HepG2 (cell line): ENCODE measurements around the gene DNLZ. TPM values are rescaled to one million over a fixed set of nuclear protein-coding genes. Genes with fewer than 3 reads are reported as not detected.

ENCODE experiments used
- CREBL2 ChIP-seq: sonication (generic); formaldehyde crosslinking; IDR thresholded peaks from 2 replicates; pipeline ENCODE4 v1.8.1; 2023; ENCODE audit warnings: missing genetic modification reagents, mild to moderate bottlenecking, borderline replicate concordance
- MAFG ChIP-seq: sonication (generic); formaldehyde crosslinking; IDR thresholded peaks from 2 replicates; pipeline ENCODE4 v1.5.1; 2020; ENCODE audit warnings: mild to moderate bottlenecking, missing genetic modification reagents
- MLXIP ChIP-seq: sonication (generic); formaldehyde crosslinking; IDR thresholded peaks from 2 replicates; pipeline ENCODE4 v1.9.0; 2021; ENCODE audit warnings: missing genetic modification reagents, borderline replicate concordance
- MTF2 ChIP-seq: sonication (generic); formaldehyde crosslinking; IDR thresholded peaks from 2 replicates; pipeline ENCODE4 v1.5.0; 2020; ENCODE audit warnings: missing genetic modification reagents, borderline replicate concordance
- MXI1 ChIP-seq: IDR thresholded peaks from 3 replicates; pipeline ENCODE4 v1.6.1; 2012; ENCODE audit warnings: low read depth, low read length, inconsistent platforms, borderline replicate concordance
- POLR2G ChIP-seq: fragments of 200-400 bp; formaldehyde crosslinking; IDR thresholded peaks from 2 replicates; pipeline ENCODE4 v1.6.1; 2018; ENCODE audit warnings: mild to moderate bottlenecking, low read depth, low read length, moderate library complexity
- TGIF2 ChIP-seq: IDR thresholded peaks from 2 replicates; pipeline ENCODE4 v1.6.1; 2016; ENCODE audit warnings: control low read depth, missing compliant biosample characterization
- TP53 ChIP-seq: sonication (generic); formaldehyde crosslinking; conservative IDR thresholded peaks from 2 replicates; pipeline ENCODE4 v1.4.0; 2020; ENCODE audit warnings: missing genetic modification reagents
- ZBTB3 ChIP-seq: sonication (generic); formaldehyde crosslinking; IDR thresholded peaks from 2 replicates; pipeline ENCODE4 v1.4.0; 2020; ENCODE audit warnings: low read depth, mild to moderate bottlenecking, moderate library complexity, missing genetic modification reagents, borderline replicate concordance
- ZGPAT ChIP-seq: IDR thresholded peaks from 2 replicates; pipeline ENCODE4 v1.6.1; 2016; ENCODE audit warnings: mild to moderate bottlenecking
- ZMAT3 ChIP-seq: sonication (generic); formaldehyde crosslinking; conservative IDR thresholded peaks from 2 replicates; pipeline ENCODE4 v1.7.0; 2021; ENCODE audit warnings: missing genetic modification reagents
- ZNF501 ChIP-seq: sonication (generic); formaldehyde crosslinking; IDR thresholded peaks from 2 replicates; pipeline ENCODE4 v1.5.1; 2020; ENCODE audit warnings: mild to moderate bottlenecking, moderate library complexity, missing genetic modification reagents
- ZNF572 ChIP-seq: sonication (generic); formaldehyde crosslinking; IDR thresholded peaks from 2 replicates; pipeline ENCODE4 v1.5.1; 2020; ENCODE audit warnings: mild to moderate bottlenecking, missing genetic modification reagents
- ZNF891 ChIP-seq: sonication (generic); formaldehyde crosslinking; IDR thresholded peaks from 2 replicates; pipeline ENCODE4 v1.5.0; 2020; ENCODE audit warnings: mild to moderate bottlenecking, missing genetic modification reagents
- polyA plus RNA-seq, 8 experiments: library from polyadenylated mRNA; depleted of rRNA in 3 of 8; stranded (reverse) in 7 of 8; unstranded in 1 of 8; fragments of >200 nt; fragmentation: Illumina TruSeq in 4 of 8; extraction: Trizol in 4 of 8; gene quantifications; 2 replicates each; pipeline versions ENCODE4 v1.2.1 to v1.2.3, GENCODE V29; 2011 to 2016; ENCODE audit warnings: low read depth in 4 of 8, missing spikeins in 1 of 8, mixed read lengths in 1 of 8; ENCODE audit not compliant: insufficient read depth in 1 of 8
- total RNA-seq, 5 experiments: library from RNA; depleted of rRNA; stranded (reverse); fragments of >200 nt; fragmentation: Illumina TruSeq; extraction: Trizol; gene quantifications; 2 replicates each; pipeline ENCODE4 v1.2.3, GENCODE V29; 2016; ENCODE audit warnings: low read depth in 1 of 5
- TF ChIP-seq, protein P1 (sequence below): sonication (generic); formaldehyde crosslinking; IDR thresholded peaks from 2 replicates; pipeline ENCODE4 v1.4.0; 2020; ENCODE audit warnings: missing genetic modification reagents
- TF ChIP-seq, protein P2 (sequence below): IDR thresholded peaks from 2 replicates; pipeline ENCODE4 v1.6.1; 2016
- TF ChIP-seq, protein P3 (sequence below): sonication (generic); formaldehyde crosslinking; IDR thresholded peaks from 2 replicates; pipeline ENCODE4 v1.5.0; 2020; ENCODE audit warnings: mild to moderate bottlenecking, missing genetic modification reagents

DNLZ gene
- total and polyA plus RNA-seq, 2 of the 13 experiments (the other 11 are each of a cell fraction or from before 2014, with no cell fraction given), result 3.4 to 8.0 TPM

GRCh38 chr9:136354592-136355085 is 8.9 kb downstream of the DNLZ start (continued):
- TF ChIP-seq MXI1 (no peak), TP53 (no peak), ZNF891 (CRISPR knock-in tag) (no peak), ZMAT3 (CRISPR knock-in tag) (no peak), ZNF501 (0 out of 2 replicates have a peak, but pooled peaks have one; percentile 12), MLXIP (CRISPR knock-in tag) (no peak), ZGPAT (CRISPR knock-in tag) (no peak), MTF2 (CRISPR knock-in tag) (no peak), ZBTB3 (CRISPR knock-in tag) (no peak), ZNF572 (CRISPR knock-in tag) (no peak), CREBL2 (CRISPR knock-in tag) (no peak), TGIF2 (CRISPR knock-in tag) (no peak), POLR2G (no peak), MAFG (CRISPR knock-in tag) (no peak)
- TF ChIP-seq, protein P1, sequence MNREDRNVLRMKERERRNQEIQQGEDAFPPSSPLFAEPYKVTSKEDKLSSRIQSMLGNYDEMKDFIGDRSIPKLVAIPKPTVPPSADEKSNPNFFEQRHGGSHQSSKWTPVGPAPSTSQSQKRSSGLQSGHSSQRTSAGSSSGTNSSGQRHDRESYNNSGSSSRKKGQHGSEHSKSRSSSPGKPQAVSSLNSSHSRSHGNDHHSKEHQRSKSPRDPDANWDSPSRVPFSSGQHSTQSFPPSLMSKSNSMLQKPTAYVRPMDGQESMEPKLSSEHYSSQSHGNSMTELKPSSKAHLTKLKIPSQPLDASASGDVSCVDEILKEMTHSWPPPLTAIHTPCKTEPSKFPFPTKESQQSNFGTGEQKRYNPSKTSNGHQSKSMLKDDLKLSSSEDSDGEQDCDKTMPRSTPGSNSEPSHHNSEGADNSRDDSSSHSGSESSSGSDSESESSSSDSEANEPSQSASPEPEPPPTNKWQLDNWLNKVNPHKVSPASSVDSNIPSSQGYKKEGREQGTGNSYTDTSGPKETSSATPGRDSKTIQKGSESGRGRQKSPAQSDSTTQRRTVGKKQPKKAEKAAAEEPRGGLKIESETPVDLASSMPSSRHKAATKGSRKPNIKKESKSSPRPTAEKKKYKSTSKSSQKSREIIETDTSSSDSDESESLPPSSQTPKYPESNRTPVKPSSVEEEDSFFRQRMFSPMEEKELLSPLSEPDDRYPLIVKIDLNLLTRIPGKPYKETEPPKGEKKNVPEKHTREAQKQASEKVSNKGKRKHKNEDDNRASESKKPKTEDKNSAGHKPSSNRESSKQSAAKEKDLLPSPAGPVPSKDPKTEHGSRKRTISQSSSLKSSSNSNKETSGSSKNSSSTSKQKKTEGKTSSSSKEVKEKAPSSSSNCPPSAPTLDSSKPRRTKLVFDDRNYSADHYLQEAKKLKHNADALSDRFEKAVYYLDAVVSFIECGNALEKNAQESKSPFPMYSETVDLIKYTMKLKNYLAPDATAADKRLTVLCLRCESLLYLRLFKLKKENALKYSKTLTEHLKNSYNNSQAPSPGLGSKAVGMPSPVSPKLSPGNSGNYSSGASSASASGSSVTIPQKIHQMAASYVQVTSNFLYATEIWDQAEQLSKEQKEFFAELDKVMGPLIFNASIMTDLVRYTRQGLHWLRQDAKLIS, result no peak
- TF ChIP-seq, protein P2, sequence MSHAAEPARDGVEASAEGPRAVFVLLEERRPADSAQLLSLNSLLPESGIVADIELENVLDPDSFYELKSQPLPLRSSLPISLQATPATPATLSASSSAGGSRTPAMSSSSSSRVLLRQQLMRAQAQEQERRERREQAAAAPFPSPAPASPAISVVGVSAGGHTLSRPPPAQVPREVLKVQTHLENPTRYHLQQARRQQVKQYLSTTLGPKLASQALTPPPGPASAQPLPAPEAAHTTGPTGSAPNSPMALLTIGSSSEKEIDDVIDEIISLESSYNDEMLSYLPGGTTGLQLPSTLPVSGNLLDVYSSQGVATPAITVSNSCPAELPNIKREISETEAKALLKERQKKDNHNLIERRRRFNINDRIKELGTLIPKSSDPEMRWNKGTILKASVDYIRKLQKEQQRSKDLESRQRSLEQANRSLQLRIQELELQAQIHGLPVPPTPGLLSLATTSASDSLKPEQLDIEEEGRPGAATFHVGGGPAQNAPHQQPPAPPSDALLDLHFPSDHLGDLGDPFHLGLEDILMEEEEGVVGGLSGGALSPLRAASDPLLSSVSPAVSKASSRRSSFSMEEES, result peak; percentile 50; the same call in 1 of the 2 replicates
- TF ChIP-seq, protein P3, sequence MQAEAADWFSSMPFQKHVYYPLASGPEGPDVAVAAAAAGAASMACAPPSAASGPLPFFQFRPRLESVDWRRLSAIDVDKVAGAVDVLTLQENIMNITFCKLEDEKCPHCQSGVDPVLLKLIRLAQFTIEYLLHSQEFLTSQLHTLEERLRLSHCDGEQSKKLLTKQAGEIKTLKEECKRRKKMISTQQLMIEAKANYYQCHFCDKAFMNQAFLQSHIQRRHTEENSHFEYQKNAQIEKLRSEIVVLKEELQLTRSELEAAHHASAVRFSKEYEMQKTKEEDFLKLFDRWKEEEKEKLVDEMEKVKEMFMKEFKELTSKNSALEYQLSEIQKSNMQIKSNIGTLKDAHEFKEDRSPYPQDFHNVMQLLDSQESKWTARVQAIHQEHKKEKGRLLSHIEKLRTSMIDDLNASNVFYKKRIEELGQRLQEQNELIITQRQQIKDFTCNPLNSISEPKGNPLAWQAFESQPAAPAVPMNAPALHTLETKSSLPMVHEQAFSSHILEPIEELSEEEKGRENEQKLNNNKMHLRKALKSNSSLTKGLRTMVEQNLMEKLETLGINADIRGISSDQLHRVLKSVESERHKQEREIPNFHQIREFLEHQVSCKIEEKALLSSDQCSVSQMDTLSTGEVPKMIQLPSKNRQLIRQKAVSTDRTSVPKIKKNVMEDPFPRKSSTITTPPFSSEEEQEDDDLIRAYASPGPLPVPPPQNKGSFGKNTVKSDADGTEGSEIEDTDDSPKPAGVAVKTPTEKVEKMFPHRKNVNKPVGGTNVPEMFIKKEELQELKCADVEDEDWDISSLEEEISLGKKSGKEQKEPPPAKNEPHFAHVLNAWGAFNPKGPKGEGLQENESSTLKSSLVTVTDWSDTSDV (CRISPR knock-in tag), result no peak
